ENCODE measurements around the gene SLC5A10.
"Not testable (repeated sequence)": the region's sequence is repeated elsewhere in the genome, so short reads cannot be mapped to it uniquely, and the experiment has no call there.

Gene SLC5A10

DNA sequence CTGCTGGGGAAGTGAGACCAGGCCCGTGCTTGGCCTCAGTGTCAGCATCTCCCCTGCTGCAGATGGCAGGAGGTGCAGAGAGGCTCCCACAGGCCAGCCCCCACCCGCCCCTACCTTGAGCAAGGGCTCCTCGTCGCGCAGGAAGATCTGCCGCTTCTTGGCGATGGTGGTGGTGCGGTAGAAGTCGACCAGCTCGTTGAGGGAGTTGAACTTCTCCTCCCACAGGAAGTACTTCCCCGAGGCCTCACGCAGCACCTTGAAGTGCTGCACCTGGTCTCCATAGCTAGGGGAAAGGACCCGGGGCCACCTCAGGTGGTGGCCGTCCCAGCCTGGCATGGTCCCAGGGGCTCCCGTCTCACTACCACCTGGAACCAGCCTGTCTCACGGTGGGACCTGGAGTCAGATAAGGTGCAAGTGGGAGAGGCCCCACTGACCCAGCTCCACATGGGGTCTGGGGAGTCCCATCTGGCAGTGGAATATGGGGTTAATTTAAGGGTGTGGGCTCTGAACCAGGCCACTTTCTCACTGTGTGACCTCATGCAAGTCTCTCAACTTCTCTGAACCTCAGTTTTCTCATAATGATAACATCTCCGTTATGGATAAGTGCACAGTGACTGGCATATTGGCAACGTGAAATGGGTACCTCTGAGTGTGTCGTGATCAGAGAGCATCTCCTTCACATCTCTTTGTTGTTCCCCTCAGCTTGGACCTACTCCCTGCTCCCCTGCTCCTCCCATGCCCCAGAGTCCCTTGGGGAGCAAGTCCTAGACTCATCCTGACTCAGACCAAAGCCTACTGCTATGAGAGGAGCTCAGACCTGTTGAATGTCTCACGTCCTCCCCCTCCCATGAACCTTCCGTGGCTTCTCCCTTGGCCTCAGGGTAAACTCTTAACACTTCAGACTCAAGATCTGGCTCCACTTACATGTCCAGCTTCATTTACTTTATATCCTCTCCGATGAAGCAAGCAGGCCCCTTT lies 72.4 kb downstream of the SLC5A10 start:
- in situ Hi-C loops (cut with HindIII; ENCODE audit: low pct_unique_long_range_greater_than_20kb, low sequenced_read_pairs): no loop called here
- no peak for TF ChIP-seq JUND (IDR thresholded peaks at IDR 0.05; ENCODE audit: low read depth)
- peak in 1 of 2 experiments; percentile 16 for DNase-seq (ENCODE audit: low read depth in 1 of 2, low spot score in 1 of 2)

DNA sequence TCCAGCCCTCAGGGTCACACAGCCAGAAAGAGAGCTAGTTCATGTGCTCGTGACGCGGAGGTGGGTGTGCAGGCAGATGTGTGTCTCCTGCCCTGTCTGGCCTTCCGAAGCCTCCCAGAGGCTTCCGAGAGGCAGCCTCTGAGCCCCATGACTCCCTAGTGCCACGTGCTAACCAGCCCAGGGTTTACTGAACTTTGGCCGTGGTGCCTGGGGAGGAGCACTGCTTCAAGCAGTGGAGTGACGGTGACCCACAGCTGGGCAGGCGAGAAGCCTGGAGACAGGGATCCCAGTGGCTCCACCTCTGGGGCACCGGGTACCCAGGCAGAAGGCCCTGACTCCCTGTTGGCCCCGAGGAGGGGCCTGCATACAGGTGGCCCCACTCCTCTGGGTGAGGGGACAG lies 76.7 kb downstream of the SLC5A10 start:
- DNase-seq (ENCODE audit: low read depth in 1 of 2, low spot score in 1 of 2); in situ Hi-C loops (cut with HindIII; ENCODE audit: low pct_unique_long_range_greater_than_20kb, low sequenced_read_pairs): not testable (repeated sequence)

DNA sequence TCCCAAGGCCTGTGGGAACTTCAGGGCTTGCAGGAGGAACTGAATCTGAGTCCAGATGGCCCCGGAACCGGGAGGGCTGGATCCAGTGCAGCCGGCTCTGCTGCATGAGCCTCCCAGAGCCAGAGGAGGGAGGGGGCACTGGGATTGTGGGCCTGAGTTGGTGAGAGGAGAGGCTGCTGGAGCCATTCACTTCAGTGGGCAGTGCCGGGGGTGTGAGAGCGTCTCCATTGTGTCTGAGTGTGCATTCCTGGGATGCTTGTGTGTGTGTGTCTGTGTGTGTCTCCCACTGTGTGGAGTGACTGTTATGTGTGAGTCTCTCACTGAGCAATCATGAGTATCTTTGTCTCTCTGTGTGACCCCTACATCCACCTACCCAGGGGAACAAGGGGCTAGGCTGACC lies 77.8 kb downstream of the SLC5A10 start:
- DNase-seq (ENCODE audit: low read depth in 1 of 2, low spot score in 1 of 2); in situ Hi-C loops (cut with HindIII; ENCODE audit: low pct_unique_long_range_greater_than_20kb, low sequenced_read_pairs): not testable (repeated sequence)

DNA sequence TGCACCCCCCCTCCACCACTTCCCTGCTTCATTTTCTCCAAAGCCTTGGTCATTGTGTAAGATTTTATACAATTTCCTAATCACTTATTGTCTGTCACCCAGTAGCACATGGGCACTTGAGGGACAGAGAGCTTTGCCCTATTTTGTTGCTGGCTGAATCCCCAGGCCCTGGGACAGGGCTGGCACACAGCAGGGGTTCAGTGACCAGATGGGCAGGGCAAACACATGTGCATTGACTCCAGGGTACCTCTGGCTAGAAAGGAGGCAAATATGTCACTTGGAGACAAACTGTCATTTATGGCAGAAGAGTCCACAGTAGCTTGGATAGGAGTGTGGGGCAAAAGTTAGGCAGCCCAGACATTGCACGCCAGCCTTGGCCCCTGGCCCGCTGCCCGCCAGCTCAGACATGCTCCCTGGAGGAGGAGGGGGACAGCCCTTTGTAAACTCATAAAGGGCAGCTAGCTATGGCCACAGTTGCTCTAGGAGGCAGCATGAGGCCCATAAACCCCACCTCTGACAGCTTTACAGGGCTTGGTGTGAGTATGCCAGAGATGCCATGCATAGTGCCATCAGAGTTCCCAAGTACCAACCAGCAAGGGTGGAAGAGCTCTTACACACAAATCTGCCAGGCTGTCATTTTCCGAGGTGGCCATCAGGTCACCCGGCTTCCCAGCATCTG lies 78.9 kb downstream of the SLC5A10 start:
- DNase-seq (ENCODE audit: low read depth in 1 of 2, low spot score in 1 of 2); in situ Hi-C loops (cut with HindIII; ENCODE audit: low pct_unique_long_range_greater_than_20kb, low sequenced_read_pairs): not testable (repeated sequence)

DNA sequence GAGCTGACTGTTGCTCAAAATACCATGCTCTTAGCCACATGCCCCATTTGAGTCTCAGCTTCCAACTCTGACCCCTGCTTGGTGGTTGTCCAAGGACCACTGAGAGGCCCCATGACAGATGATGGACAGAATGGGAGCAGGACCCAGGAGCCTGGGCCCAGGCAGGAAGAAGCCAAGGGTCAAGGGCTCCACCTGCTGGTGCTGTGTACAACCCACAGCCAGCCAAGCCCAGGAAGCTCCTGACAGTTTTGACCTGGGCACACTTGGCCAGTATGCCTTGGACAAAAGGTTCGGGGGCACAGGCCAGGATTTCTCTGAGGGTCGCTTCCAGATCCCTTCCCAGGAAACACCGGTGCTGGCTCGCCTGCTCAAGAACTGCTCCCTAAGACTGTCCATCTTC lies 79.8 kb downstream of the SLC5A10 start:
- in situ Hi-C loops (cut with HindIII; ENCODE audit: low pct_unique_long_range_greater_than_20kb, low sequenced_read_pairs); DNase-seq (ENCODE audit: low read depth in 1 of 2, low spot score in 1 of 2): not testable (repeated sequence)

DNA sequence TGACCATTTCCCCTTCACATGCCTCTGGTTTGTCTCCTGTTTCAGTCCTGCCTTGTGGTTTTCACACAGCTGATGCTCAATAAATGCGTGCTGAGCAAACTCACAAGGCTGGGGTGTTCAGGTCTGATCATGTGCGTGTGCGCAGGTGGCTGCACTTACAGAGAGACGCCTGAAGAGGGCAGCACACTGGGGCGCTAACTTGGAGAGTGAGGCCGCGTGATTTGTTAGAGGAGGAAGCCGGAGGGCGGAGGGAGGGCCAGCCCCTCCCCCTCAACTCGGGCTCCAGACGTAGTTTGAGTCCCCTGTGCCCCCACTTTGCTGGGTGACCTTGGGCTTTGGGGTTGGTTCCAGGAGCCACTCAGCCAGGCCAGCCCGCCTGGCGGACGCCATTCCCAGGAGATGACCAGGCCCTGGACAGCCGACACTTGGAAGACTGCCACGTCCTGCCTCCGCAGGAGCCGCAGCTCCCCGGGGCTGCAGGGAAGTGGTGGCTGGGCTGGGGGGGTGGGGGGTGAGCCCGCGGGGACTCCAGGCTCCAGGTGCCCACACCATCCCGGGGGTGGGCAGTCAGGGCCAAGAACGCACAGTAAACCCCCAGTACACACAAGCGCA lies 80.5 kb downstream of the SLC5A10 start:
- in situ Hi-C loops (cut with HindIII; ENCODE audit: low pct_unique_long_range_greater_than_20kb, low sequenced_read_pairs); DNase-seq (ENCODE audit: low read depth in 1 of 2, low spot score in 1 of 2): not testable (repeated sequence)

DNA sequence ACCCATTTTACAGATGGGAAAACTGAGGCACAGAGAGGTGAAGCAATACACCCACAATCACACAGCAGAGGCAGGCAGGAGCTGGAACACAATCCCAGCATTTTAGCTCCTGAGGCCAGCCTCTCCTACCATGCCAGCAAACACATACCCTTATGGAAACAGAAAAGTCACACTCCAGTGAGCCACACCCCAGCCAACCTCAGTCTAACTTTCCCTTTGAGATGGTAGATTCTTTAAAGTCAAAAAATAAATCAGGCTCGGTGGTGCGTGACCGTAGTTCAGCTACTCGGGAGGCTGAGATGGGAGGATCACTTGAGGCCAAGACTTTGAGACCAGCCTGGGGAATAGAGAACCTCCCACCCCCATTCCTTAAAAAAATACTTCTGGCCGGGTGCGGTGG lies 84.2 kb downstream of the SLC5A10 start:
- in situ Hi-C loops (cut with HindIII; ENCODE audit: low pct_unique_long_range_greater_than_20kb, low sequenced_read_pairs): not testable (repeated sequence)

DNA sequence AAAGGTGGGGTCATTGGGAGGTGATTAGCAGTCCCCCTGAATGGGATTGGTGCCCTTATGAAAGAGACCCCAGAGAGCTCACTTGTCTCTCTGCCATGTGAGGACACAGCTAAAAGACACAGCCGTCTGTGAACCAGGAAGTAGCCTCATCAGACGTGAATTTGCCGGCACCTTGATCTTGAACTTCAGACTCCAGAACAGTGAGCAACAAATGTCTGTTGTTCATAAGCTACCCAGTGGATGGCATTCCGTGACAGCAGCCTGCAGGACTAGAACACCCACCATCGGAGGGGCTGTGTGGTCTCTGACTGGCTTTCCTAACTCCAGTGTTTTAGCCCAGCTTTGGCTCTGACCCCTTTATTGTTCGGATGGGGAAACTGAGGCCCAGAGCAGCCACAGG lies 85.6 kb downstream of the SLC5A10 start:
- DNase-seq (ENCODE audit: low read depth in 1 of 2, low spot score in 1 of 2); in situ Hi-C loops (cut with HindIII; ENCODE audit: low pct_unique_long_range_greater_than_20kb, low sequenced_read_pairs): not testable (repeated sequence)

More for the DNA sequence above, 84.2 kb downstream of the SLC5A10 start:
- DNase-seq (ENCODE audit: low read depth in 1 of 2, low spot score in 1 of 2): not testable (repeated sequence)

DNA sequence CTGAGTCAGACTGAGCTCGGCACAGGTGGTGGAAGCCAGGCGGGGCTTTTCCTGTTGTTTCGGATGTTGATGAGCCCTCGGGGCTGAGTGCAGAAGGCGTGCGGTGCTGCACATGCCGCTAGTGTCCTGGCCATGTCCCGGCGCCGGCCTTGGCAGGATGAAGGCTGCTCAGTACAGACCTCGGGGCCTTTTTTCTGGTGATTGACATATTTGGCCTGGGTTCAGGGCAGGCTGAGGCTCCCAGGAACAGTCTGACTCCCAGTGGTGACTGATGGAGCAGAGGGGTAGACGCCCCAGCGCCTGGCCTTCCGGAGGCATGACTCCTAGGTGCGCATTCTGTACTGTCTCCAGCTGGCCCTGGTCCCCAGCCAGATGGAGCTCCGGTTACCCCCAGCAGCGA lies 86.0 kb downstream of the SLC5A10 start:
- in situ Hi-C loops (cut with HindIII; ENCODE audit: low pct_unique_long_range_greater_than_20kb, low sequenced_read_pairs); DNase-seq (ENCODE audit: low read depth in 1 of 2, low spot score in 1 of 2): not testable (repeated sequence)

DNA sequence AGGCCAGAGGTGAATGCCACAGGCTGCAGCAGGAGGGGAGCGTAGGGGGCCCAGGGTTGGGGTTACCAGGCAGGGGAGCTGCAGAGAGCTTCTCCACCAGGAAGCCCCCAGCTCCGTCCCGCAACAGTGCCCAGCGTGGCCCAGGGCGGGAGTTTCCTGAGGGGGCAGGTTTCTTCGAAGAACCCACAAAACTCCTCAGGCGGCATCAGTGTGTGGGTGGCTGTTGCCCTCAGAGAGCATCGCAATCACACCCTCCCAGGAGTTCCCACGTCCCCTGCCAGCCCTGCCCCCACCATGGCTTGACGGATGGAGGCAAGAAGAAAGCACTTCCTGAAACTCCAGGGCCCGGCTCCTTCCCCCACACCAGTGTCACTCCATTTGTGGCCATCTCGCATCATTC lies 86.8 kb downstream of the SLC5A10 start:
- in situ Hi-C loops (cut with HindIII; ENCODE audit: low pct_unique_long_range_greater_than_20kb, low sequenced_read_pairs); DNase-seq (ENCODE audit: low read depth in 1 of 2, low spot score in 1 of 2): not testable (repeated sequence)

DNA sequence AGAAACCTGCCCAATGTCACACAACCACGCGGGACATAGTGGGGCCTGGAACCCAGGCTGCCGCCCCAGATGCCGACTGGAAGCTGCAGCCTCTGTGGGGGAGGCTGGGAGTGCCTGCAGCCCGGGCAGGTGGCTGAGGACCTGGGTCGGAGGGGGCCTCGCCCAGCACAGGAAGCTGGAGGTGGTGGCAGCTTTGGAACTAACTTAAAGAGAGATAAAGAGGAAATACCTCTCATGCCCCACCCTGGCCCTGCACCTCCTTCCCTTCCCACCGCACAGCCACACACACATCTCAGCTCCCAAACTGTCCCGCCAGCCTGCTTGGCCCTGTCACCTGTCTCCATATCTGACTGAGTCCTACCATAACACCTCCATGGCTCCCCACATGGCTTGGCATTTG lies 88.4 kb downstream of the SLC5A10 start:
- in situ Hi-C loops (cut with HindIII; ENCODE audit: low pct_unique_long_range_greater_than_20kb, low sequenced_read_pairs); DNase-seq (ENCODE audit: low read depth in 1 of 2, low spot score in 1 of 2): not testable (repeated sequence)

DNA sequence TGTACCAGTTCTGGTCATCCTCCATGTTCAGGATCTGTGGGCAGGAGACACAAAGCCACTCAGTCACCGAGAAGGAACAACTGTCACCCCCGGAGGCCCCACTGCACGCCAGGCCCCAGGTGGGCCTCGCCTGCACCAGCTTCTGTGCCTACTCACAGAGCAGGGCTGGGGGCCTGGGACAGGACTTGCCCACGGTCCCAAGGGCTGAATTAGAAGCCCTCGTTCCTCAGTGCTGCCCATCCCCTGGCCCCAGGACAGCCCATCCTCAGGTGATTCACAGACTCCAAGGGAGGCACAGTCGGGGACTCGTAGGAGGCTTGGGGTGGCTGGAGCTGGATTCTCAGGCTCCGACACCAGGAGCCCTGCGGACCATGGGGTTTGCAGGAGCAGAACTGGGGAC lies 89.9 kb downstream of the SLC5A10 start:
- in situ Hi-C loops (cut with HindIII; ENCODE audit: low pct_unique_long_range_greater_than_20kb, low sequenced_read_pairs); DNase-seq (ENCODE audit: low read depth in 1 of 2, low spot score in 1 of 2): not testable (repeated sequence)

DNA sequence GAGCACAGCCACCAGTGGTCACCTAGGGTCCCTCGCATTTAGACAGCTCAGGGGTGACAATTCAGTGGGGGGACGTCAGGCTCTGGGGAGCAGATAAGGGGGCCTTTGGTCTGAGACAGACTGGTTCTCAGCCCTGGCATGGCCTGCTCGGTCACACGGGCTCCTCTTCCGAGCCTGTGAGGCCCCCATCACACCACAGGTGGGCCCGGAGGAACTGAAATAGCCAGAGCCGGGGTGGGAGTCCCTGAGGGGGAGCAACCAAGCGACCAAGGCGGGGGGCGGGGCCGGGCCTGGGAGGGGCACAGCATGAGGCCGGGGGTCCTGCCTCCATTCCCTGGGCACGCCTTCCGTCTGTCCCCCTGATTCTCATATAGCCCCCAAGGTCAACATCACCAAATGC lies 90.4 kb downstream of the SLC5A10 start:
- DNase-seq (ENCODE audit: low read depth in 1 of 2, low spot score in 1 of 2); in situ Hi-C loops (cut with HindIII; ENCODE audit: low pct_unique_long_range_greater_than_20kb, low sequenced_read_pairs): not testable (repeated sequence)

DNA sequence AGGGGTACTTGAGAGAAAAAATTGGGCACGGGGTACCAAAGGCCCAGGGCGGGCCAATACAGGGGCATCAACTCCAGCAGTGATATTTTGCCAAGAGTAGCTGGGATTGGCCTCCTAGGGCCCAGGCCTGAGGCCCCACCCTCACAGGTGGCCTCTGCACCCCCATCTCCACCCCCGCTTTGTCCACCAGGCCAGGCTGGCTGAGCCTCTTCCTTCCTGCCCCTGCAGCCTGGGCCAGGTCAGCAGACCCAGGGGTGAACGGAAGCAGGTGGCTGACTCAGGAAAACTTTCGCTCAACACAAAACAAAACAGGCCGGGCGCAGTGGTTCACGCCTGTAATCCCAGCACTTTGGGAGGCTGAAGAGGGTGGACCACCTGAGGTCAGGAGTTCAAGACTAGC lies 91.1 kb downstream of the SLC5A10 start:
- in situ Hi-C loops (cut with HindIII; ENCODE audit: low pct_unique_long_range_greater_than_20kb, low sequenced_read_pairs); DNase-seq (ENCODE audit: low read depth in 1 of 2, low spot score in 1 of 2): not testable (repeated sequence)

DNA sequence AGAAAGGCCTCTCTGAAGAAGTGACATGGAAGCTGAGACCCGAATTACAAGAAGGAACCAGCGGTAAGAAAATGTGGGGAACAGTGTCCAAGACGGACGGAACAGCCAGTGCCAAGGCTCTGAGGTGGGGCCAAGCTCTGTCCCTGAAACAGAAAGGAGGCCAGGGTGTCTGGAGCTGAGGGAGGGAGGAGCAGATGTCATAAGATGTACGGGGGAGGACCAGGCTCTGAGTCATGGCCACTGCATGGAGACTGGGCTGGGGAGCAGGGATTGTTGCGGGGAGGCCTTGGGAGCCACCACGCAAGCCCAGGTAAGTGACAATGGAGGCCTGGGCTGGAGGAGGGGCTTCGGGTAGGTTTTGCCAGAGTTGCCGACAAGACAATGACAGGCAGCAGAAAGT lies 92.7 kb downstream of the SLC5A10 start:
- in situ Hi-C loops (cut with HindIII; ENCODE audit: low pct_unique_long_range_greater_than_20kb, low sequenced_read_pairs); DNase-seq (ENCODE audit: low read depth in 1 of 2, low spot score in 1 of 2): not testable (repeated sequence)

DNA sequence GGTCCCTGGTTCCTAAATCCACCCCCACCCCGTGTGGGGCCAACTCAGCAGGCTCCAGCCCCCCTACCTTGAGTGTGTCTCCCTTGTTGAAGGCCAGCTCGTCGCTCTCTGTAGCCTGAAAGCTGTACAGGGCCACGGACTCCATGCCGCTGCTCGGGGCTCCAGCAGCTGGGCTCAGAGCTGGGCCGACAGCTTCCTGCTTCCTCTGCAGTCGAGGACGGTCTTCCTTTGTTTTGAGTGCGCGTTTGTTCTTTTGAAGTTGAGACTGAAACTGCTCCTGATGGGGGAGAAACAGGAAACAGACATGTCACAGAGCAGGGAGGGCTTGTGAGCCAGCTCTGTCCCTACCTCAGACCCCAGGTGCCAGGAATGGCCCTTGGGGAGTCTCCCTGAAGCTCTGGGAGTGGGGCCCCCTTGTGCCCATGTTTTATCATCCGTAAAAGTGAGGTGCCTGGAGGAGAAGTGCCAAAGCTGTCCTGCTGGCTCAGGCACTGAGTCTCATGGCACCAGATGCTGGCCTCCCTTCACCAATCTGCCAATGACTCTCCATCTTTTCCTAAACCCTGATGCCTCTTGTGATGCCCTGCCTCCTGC lies 94.9 kb downstream of the SLC5A10 start, which contains the start of gene GRAP:
TSS of gene GRAP (minus strand) at position 176 of the 594 bp plus-strand sequence. CDS start at position 145, 31 bp downstream.
- in situ Hi-C loops (cut with HindIII; ENCODE audit: low pct_unique_long_range_greater_than_20kb, low sequenced_read_pairs); DNase-seq (ENCODE audit: low read depth in 1 of 2, low spot score in 1 of 2): not testable (repeated sequence)

DNA sequence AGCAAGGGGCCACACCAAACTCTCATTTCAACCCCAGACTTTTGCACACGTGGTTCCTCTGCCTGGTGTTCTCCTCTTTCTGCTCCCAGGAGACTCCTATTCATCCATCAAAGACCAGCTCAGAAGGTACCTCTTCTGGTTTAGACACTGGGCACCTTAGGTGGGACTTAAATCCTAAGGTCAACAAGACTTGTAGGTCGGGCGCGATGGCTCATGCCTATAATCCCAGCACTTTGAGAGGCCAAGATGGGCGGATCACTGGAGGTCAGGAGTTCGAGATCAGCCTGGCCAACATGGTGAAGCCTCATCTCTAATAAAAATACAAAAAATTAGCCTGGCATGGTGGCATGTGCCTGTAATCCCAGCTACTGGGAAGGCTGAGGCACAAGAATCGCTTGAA lies 95.5 kb downstream of the SLC5A10 start:
- DNase-seq (ENCODE audit: low read depth in 1 of 2, low spot score in 1 of 2); in situ Hi-C loops (cut with HindIII; ENCODE audit: low pct_unique_long_range_greater_than_20kb, low sequenced_read_pairs): not testable (repeated sequence)
